ENCODE data around the gene NHS.

DNA sequence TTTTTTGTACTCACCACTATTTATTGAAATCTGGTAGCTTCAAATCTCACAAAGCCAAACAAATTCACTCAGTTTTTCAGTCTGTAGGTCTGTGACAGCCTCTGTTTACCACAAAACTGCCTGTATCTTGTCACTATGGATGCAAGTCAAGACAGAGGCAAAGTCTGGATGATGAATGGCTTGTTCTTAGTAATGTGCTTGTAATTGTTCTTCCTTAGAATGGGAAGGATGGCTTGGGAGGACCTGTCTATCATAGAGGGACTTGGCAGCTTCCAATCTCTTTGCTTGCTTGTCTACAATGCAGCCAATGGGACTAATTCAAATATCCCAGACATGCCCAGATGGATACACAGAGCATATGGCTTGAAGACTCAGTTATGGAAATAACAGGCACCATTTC, 221.1 kb downstream of the NHS start:
- TF ChIP-seq CTCF (IDR thresholded peaks at IDR 0.05; ENCODE audit: low read depth, low read length, poor library complexity, severe bottlenecking) (no peak), EZH2phosphoT487 (IDR thresholded peaks at IDR 0.05; ENCODE audit: borderline replicate concordance, low read length) (no peak)

All from DOHH2 (cell line).